ENCODE results near the gene BLNK. TPM values are rescaled to one million over a fixed set of nuclear protein-coding genes. Genes with fewer than 3 reads are reported as not detected.
A peak's percentile ranks its signal among the peaks of the same experiment; 100 is the strongest.

BLNK gene
- total and polyA plus RNA-seq, 2 of the 13 experiments (the other 11 are each of a cell fraction or from before 2014, with no cell fraction given): not detected

DNA sequence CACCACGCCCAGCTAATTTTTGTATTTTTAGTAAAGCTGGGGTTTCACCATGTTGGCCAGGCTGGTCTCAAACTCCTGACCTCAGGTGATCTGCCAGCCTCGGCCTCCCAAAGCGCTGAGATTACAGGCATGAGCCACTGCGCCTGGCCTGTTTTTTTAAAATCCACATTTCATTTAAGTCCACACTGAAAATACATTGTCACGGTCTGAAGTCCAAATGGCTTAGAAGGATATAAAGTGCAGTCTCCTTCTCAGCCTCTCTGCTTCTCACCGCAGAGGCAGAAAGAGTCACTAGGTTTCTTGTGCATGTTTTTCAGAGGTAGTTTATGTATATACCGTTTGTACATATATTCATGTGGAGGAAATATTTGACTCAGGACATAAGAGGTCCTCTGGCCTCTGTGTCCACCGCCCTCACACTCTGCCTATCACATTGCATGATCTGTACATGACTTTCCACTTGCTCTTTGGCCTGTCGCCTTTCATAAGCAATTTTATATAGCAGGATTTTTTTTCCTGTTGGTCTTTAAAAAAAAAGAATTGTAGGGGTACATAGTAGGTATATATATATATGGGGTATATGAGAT, 42.9 kb downstream of the BLNK start (continued):
- no peak for TF ChIP-seq BRCA1 (CRISPR knock-in tag; IDR thresholded peaks at IDR 0.05)
- TF ChIP-seq ZNF550 (CRISPR knock-in tag; IDR thresholded peaks at IDR 0.05; ENCODE audit: borderline replicate concordance): no peak
- TF ChIP-seq FOXP1 (IDR thresholded peaks at IDR 0.05): no peak
- TF ChIP-seq FOXP1 (CRISPR knock-in tag; IDR thresholded peaks at IDR 0.05): no peak
- TF ChIP-seq, protein P1, sequence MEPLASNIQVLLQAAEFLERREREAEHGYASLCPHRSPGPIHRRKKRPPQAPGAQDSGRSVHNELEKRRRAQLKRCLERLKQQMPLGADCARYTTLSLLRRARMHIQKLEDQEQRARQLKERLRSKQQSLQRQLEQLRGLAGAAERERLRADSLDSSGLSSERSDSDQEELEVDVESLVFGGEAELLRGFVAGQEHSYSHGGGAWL (CRISPR knock-in tag; IDR thresholded peaks at IDR 0.05): no peak
- TF ChIP-seq HCFC1 (IDR thresholded peaks at IDR 0.05; ENCODE audit: low read depth, low read length): no peak
- TF ChIP-seq SOX13 (IDR thresholded peaks at IDR 0.05): no peak
- TF ChIP-seq SOX13 (CRISPR knock-in tag; conservative IDR thresholded peaks at IDR 0.05 in 1 of 2, IDR thresholded peaks at IDR 0.05 in 1 of 2): no peak
- 0 out of 2 replicates have a peak, but pooled peaks have one; percentile 19 for TF ChIP-seq HNF4G (IDR thresholded peaks at IDR 0.05; ENCODE audit: borderline replicate concordance, low read depth, low read length)
- TF ChIP-seq HNF4G (CRISPR knock-in tag; IDR thresholded peaks at IDR 0.05; ENCODE audit: borderline replicate concordance, low read depth): no peak
- no peak for TF ChIP-seq NFAT5 (CRISPR knock-in tag; IDR thresholded peaks at IDR 0.05)
- no peak for TF ChIP-seq CBFB (CRISPR knock-in tag; IDR thresholded peaks at IDR 0.05)
- TF ChIP-seq, protein P2, sequence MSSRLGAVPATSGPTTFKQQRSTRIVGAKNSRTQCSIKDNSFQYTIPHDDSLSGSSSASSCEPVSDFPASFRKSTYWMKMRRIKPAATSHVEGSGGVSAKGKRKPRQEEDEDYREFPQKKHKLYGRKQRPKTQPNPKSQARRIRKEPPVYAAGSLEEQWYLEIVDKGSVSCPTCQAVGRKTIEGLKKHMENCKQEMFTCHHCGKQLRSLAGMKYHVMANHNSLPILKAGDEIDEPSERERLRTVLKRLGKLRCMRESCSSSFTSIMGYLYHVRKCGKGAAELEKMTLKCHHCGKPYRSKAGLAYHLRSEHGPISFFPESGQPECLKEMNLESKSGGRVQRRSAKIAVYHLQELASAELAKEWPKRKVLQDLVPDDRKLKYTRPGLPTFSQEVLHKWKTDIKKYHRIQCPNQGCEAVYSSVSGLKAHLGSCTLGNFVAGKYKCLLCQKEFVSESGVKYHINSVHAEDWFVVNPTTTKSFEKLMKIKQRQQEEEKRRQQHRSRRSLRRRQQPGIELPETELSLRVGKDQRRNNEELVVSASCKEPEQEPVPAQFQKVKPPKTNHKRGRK (CRISPR knock-in tag; IDR thresholded peaks at IDR 0.05): no peak
- TF ChIP-seq, protein P3, sequence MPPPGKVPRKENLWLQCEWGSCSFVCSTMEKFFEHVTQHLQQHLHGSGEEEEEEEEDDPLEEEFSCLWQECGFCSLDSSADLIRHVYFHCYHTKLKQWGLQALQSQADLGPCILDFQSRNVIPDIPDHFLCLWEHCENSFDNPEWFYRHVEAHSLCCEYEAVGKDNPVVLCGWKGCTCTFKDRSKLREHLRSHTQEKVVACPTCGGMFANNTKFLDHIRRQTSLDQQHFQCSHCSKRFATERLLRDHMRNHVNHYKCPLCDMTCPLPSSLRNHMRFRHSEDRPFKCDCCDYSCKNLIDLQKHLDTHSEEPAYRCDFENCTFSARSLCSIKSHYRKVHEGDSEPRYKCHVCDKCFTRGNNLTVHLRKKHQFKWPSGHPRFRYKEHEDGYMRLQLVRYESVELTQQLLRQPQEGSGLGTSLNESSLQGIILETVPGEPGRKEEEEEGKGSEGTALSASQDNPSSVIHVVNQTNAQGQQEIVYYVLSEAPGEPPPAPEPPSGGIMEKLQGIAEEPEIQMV (CRISPR knock-in tag; IDR thresholded peaks at IDR 0.05; ENCODE audit: low read depth): no peak
- no peak for TF ChIP-seq SETDB1 (CRISPR knock-in tag; IDR thresholded peaks at IDR 0.05; ENCODE audit: borderline replicate concordance)
- no peak for TF ChIP-seq ZNF343 (CRISPR knock-in tag; IDR thresholded peaks at IDR 0.05)
- TF ChIP-seq ZNF552 (CRISPR knock-in tag; IDR thresholded peaks at IDR 0.05; ENCODE audit: borderline replicate concordance): no peak
- TF ChIP-seq ASH2L (IDR thresholded peaks at IDR 0.05; ENCODE audit: insufficient read length, low read depth, low read length): peak; percentile 40
- TF ChIP-seq, protein P4, sequence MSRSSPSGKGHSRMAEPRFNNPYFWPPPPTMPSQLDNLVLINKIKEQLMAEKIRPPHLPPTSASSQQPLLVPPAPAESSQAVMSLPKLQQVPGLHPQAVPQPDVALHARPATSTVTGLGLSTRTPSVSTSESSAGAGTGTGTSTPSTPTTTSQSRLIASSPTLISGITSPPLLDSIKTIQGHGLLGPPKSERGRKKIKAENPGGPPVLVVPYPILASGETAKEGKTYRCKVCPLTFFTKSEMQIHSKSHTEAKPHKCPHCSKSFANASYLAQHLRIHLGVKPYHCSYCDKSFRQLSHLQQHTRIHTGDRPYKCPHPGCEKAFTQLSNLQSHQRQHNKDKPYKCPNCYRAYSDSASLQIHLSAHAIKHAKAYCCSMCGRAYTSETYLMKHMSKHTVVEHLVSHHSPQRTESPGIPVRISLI (CRISPR knock-in tag; IDR thresholded peaks at IDR 0.05; ENCODE audit: borderline replicate concordance): peak; percentile 60; the same call in 1 of the 2 replicates
- no peak for TF ChIP-seq YEATS4 (CRISPR knock-in tag; IDR thresholded peaks at IDR 0.05; ENCODE audit: borderline replicate concordance)
- TF ChIP-seq ZNF33B (CRISPR knock-in tag; IDR thresholded peaks at IDR 0.05): no peak
